B cell (primary cell): ENCODE data around the gene APOL2. TPM values are rescaled to one million over a fixed set of nuclear protein-coding genes. Genes with fewer than 3 reads are reported as not detected.

Experiments
- ATAC-seq: fragments of 200-7000 bp; cut with Tn5 transposase; one replicate; pipeline ENCODE4 v1.10.0; 2021; ENCODE audit warnings: low read depth, mild to moderate bottlenecking, moderate number of reproducible peaks, moderate library complexity
- CTCF ChIA-PET: fragments of 350-600 bp; sonication (Branson Sonifier 250); formaldehyde crosslinking; loops from one replicate; lab custom pipeline; 2021; ENCODE audit warnings: antibody characterized with exemption, inconsistent platforms; lab: Charles Lee
- POLR2A ChIA-PET: fragments of 350-600 bp; sonication (Branson Sonifier 250); formaldehyde crosslinking; loops from one replicate; lab custom pipeline; 2021; ENCODE audit warnings: antibody characterized with exemption; lab: Charles Lee
- DNase-seq: peaks from one replicate; pipeline ENCODE4 v3.0.0; 2013
- H2AFZ ChIP-seq: 2 replicates; pipeline ENCODE4 v1.6.1; 2012; ENCODE audit warnings: mild to moderate bottlenecking, low read depth, low read length; ENCODE audit not compliant: insufficient read depth, poor library complexity, severe bottlenecking
- H3K27ac ChIP-seq, 2 donors: 1 replicate in 1 of 2; 2 replicates in 1 of 2; pipeline ENCODE4 v1.5.1; 2012 to 2013; ENCODE audit warnings: low read length in 2 of 2, mild to moderate bottlenecking in 2 of 2, moderate library complexity in 1 of 2
- H3K27me3 ChIP-seq, 4 experiments: fragments of 200-600 bp in 1 of 4; sonication (generic) in 1 of 4; replicated peaks in 1 of 4; 1 replicate in 2 of 4; 2 replicates in 2 of 4; pipeline versions ENCODE4 v1.6.1 to v1.7.0; 2013 to 2016; ENCODE audit warnings: low read length in 3 of 4, mild to moderate bottlenecking in 2 of 4, mixed read lengths in 1 of 4, moderate library complexity in 1 of 4; ENCODE audit not compliant: insufficient read depth in 4 of 4, control insufficient read depth in 3 of 4; ENCODE audit errors: control extremely low read depth in 1 of 4
- H3K36me3 ChIP-seq, 2 experiments: replicated peaks in 1 of 2; 1 replicate in 1 of 2; 2 replicates in 1 of 2; pipeline versions ENCODE4 v1.6.1 to v1.7.1; 2013; ENCODE audit warnings: low read length in 1 of 2; ENCODE audit not compliant: insufficient read depth in 2 of 2, control insufficient read depth in 1 of 2; ENCODE audit errors: control extremely low read depth in 1 of 2, extremely low read depth in 1 of 2
- H3K4me1 ChIP-seq, 2 donors: fragments of 200-600 bp in 1 of 2; sonication (generic) in 1 of 2; 1 replicate in 1 of 2; 2 replicates in 1 of 2; pipeline versions ENCODE4 v1.5.1 to v1.6.1; 2013 to 2017; ENCODE audit warnings: low read length in 2 of 2; ENCODE audit not compliant: control insufficient read depth in 2 of 2, insufficient read depth in 2 of 2
- H3K4me2 ChIP-seq: replicated peaks from 2 replicates; pipeline ENCODE3; 2012; ENCODE audit warnings: mild to moderate bottlenecking, low read depth, low read length; ENCODE audit not compliant: poor library complexity, severe bottlenecking
- H3K4me3 ChIP-seq, 5 experiments: fragments of 200-600 bp in 1 of 5; sonication (generic) in 1 of 5; 1 replicate in 3 of 5; 2 replicates in 2 of 5; pipeline versions ENCODE4 v1.5.1 to v1.7.0; 2011 to 2016; ENCODE audit warnings: low read length in 4 of 5, mild to moderate bottlenecking in 4 of 5, low read depth in 2 of 5, control low read depth in 1 of 5, moderate library complexity in 1 of 5; ENCODE audit not compliant: insufficient read depth in 1 of 5; ENCODE audit errors: control extremely low read depth in 1 of 5, extremely low read depth in 1 of 5
- H3K79me2 ChIP-seq: fragments of 200-600 bp; sonication (generic); one replicate; pipeline ENCODE4 v1.6.0; 2016; ENCODE audit warnings: low read length; ENCODE audit not compliant: control insufficient read depth, insufficient read depth
- H3K9ac ChIP-seq: fragments of 200-600 bp; sonication (generic); 2 replicates; pipeline ENCODE4 v1.6.1; 2017; ENCODE audit warnings: mild to moderate bottlenecking, low read length, moderate library complexity
- H3K9me3 ChIP-seq, 3 donors: one replicate each; pipeline versions ENCODE4 v1.6.1 to v1.7.1; 2013; ENCODE audit warnings: low read length in 2 of 3; ENCODE audit not compliant: control insufficient read depth in 2 of 3, insufficient read depth in 1 of 3; ENCODE audit errors: control extremely low read depth in 1 of 3
- H4K20me1 ChIP-seq: 2 replicates; pipeline ENCODE4 v1.6.0; 2012; ENCODE audit warnings: mild to moderate bottlenecking, low read length; ENCODE audit not compliant: insufficient read depth, control insufficient read depth, poor library complexity, severe bottlenecking
- H3K27ac Mint-ChIP-seq: one replicate; pipeline ENCODE4 v1.8.0; 2021; ENCODE audit warnings: mixed read lengths
- H3K27me3 Mint-ChIP-seq: one replicate; pipeline ENCODE4 v1.8.0; 2021; ENCODE audit warnings: mixed read lengths
- H3K4me1 Mint-ChIP-seq: one replicate; pipeline ENCODE4 v1.8.0; 2021; ENCODE audit warnings: mixed read lengths
- H3K4me3 Mint-ChIP-seq: one replicate; pipeline ENCODE4 v1.8.0; 2021; ENCODE audit warnings: mixed read lengths
- H3K9me3 Mint-ChIP-seq: one replicate; pipeline ENCODE4 v1.8.0; 2022; ENCODE audit warnings: mixed read lengths; ENCODE audit not compliant: insufficient read depth
- EZH2 ChIP-seq: IDR thresholded peaks from 2 replicates; pipeline ENCODE4 v1.6.1; 2012; ENCODE audit warnings: borderline replicate concordance, low read depth, mild to moderate bottlenecking, moderate library complexity, low read length; ENCODE audit not compliant: insufficient read depth, poor library complexity, severe bottlenecking
- WGBS: methylation state at CpG from one replicate; pipeline ENCODE4 v1.1.5; 2013; ENCODE audit warnings: missing lambda C conversion rate; ENCODE audit not compliant: insufficient coverage; 5-methylcytosine and 5-hydroxymethylcytosine counted together
- intact Hi-C: fragments of 100-400 bp; cut with micrococcal nuclease; formaldehyde crosslinking; loops from one replicate; pipeline ENCODE4 v1.10.0; 2022
- polyA plus RNA-seq: library from polyadenylated mRNA; depleted of rRNA; stranded (reverse); fragments of >200 nt; gene quantifications from 2 replicates; pipeline ENCODE4 v1.2.3, GENCODE V29; 2012
- total RNA-seq, 2 donors: library from RNA; stranded (reverse); fragments of 120-200 nt in 1 of 2; gene quantifications; 1 replicate in 1 of 2; 2 replicates in 1 of 2; pipeline versions ENCODE4 v1.2.3 to v1.2.4, GENCODE V29; 2013 to 2022
- TF ChIP-seq, protein P1 (sequence below): fragments of 200-600 bp; IDR thresholded peaks from one replicate; pipeline ENCODE4 v1.8.0; 2022; ENCODE audit warnings: antibody characterized with exemption, mild to moderate bottlenecking

The APOL2 gene
- total and polyA plus RNA-seq, 2 donors (not counting 1 experiment from before 2014, with no cell fraction given): 29.4 to 60.6 TPM

DNA sequence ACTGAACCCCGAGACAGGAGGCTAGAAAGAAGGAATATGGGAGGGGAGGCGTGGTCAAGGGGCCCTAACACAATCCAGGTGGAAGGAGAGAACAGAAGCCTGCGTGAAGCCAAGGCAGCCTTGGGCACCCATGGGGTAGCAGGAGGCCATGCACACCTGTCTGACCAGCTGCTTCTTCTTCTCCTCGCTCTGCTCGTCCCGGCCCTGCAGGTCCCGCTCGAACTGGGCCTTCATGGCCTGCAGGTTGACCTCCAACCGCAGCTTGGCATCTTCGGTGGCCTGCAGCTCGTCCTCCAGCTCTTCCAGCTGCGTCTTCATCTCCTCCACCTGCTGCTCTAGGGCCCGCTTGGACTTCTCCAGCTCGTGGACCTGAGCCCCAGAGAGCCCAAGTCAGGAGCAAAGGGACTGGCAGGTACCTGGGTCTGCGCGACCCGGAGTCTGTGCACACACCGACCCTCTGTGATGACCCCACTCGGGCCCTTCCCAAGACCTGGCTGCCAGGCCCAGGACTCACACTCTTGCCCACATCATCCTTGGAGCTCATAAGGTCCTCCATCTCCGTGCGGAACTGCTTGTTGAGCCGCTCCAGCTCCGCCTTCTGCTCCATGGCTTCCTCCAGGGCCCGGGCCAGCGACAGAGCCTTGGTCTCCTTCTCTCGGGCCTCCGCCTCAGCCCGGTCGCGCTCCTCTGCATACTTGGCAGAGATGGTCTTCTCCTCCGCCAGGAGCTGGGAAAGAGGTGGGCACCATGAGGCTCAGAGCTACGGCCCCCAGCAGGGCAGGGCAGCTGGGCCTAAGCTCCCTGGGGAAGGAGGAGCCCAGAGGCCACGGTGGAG lies 49.5 kb upstream of the APOL2 start:
- Histone ChIP-seq H3K36me3 (peaks cover 2 to 84% of the 10 kb centered on the region in 2 experiments), H4K20me1 (peaks cover 74% of the 10 kb centered on the region), H2AFZ (no peak overlapping the region), H3K9me3 (peaks cover 0 to 12% (median 0%) of the 10 kb centered on the region in 3 donors), H3K4me3 (no peak overlapping the region), H3K4me1 (no peaks in the 10 kb centered on the region), H3K27me3 (no peaks in the 10 kb centered on the region), H3K9ac (no peak overlapping the region), H3K79me2 (peaks cover 15% of the 10 kb centered on the region), H3K27ac (no peak overlapping the region), H3K4me2 (no peak overlapping the region)
- TF ChIP-seq, protein P1, sequence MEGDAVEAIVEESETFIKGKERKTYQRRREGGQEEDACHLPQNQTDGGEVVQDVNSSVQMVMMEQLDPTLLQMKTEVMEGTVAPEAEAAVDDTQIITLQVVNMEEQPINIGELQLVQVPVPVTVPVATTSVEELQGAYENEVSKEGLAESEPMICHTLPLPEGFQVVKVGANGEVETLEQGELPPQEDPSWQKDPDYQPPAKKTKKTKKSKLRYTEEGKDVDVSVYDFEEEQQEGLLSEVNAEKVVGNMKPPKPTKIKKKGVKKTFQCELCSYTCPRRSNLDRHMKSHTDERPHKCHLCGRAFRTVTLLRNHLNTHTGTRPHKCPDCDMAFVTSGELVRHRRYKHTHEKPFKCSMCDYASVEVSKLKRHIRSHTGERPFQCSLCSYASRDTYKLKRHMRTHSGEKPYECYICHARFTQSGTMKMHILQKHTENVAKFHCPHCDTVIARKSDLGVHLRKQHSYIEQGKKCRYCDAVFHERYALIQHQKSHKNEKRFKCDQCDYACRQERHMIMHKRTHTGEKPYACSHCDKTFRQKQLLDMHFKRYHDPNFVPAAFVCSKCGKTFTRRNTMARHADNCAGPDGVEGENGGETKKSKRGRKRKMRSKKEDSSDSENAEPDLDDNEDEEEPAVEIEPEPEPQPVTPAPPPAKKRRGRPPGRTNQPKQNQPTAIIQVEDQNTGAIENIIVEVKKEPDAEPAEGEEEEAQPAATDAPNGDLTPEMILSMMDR: no peak
- no peak for TF ChIP-seq EZH2
- DNase-seq (no peak), ATAC-seq (no peak)
- 96% methylated on average over 33 of the region's 33 CpGs for WGBS
- ChIA-PET POLR2A (interaction anchor here (1.1 kb wide), 1 partner anchor 9 kb away, joined by 3 read pairs; no protein-coding TSS in a partner anchor), CTCF (interaction anchor here (0.7 to 3.5 kb wide), 7 partner anchors 9 to 198 kb away, joined by 3 to 16 read pairs (median 4); no protein-coding TSS in a partner anchor)
- no peaks in the 10 kb centered on the region for H3K4me1 Mint-ChIP-seq
- no peak overlapping the region for H3K27ac Mint-ChIP-seq
- intact Hi-C loops: no loop called here
- H3K27me3 Mint-ChIP-seq: no peaks in the 10 kb centered on the region
- H3K9me3 Mint-ChIP-seq: no peaks in the 10 kb centered on the region
- no peak overlapping the region for H3K4me3 Mint-ChIP-seq
